K562 (cell line): ENCODE measurements around the gene PRF1. TPM values are rescaled to one million over a fixed set of nuclear protein-coding genes. Genes with fewer than 3 reads are reported as not detected.

Experiments
- BMI1 ChIP-seq: fragments of 150-350 bp; IDR thresholded peaks from 2 replicates; pipeline ENCODE4 v1.6.1; 2014; ENCODE audit warnings: low read length
- CREBBP ChIP-seq: IDR thresholded peaks from one replicate; pipeline ENCODE4 v1.6.1; 2012; ENCODE audit warnings: low read depth, mild to moderate bottlenecking, control low read depth, inconsistent platforms, low read length
- EHMT2 ChIP-seq: fragments of 450-650 bp; IDR thresholded peaks from 2 replicates; pipeline ENCODE4 v1.6.1; 2018; ENCODE audit warnings: antibody characterized with exemption
- HDAC3 ChIP-seq: fragments of 450-650 bp; IDR thresholded peaks from 2 replicates; pipeline ENCODE4 v1.6.1; 2018; ENCODE audit warnings: borderline replicate concordance, mild to moderate bottlenecking, moderate library complexity; ENCODE audit not compliant: partially characterized antibody
- HMGN3 ChIP-seq: IDR thresholded peaks from 2 replicates; pipeline ENCODE4 v1.6.1; 2011; ENCODE audit warnings: borderline replicate concordance, low read depth, mild to moderate bottlenecking, mixed read lengths, low read length; ENCODE audit not compliant: insufficient read length; ENCODE audit errors: extremely low read depth
- HNRNPH1 ChIP-seq: fragments of 200-400 bp; formaldehyde crosslinking; optimal IDR thresholded peaks from 2 replicates; pipeline ENCODE3; 2017; ENCODE audit warnings: low read depth, mild to moderate bottlenecking, low read length, moderate library complexity
- MTA3 ChIP-seq: fragments of 450-650 bp; formaldehyde crosslinking; IDR thresholded peaks from 2 replicates; pipeline ENCODE4 v1.6.1; 2017; ENCODE audit warnings: mild to moderate bottlenecking, borderline replicate concordance
- POLR3G ChIP-seq: IDR thresholded peaks from 2 replicates; pipeline ENCODE4 v1.6.1; 2011; ENCODE audit not compliant: insufficient read length, insufficient replicate concordance; ENCODE audit errors: extremely low read depth
- SMARCC2 ChIP-seq: fragments of 450-650 bp; IDR thresholded peaks from 2 replicates; pipeline ENCODE4 v1.6.1; 2017; ENCODE audit warnings: antibody characterized with exemption, moderate library complexity, mild to moderate bottlenecking, low read depth
- STAT5B ChIP-seq: fragments of 250-450 bp; sonication (Bioruptor Pico); IDR thresholded peaks from 2 replicates; pipeline ENCODE4 v1.8.0; 2021; ENCODE audit warnings: mild to moderate bottlenecking, inconsistent platforms
- TAF9B ChIP-seq: fragments of 450-650 bp; IDR thresholded peaks from 2 replicates; pipeline ENCODE4 v1.6.1; 2018; ENCODE audit warnings: mild to moderate bottlenecking; ENCODE audit not compliant: partially characterized antibody
- TGIF2 ChIP-seq: sonication (generic); formaldehyde crosslinking; IDR thresholded peaks from 2 replicates; pipeline ENCODE4 v1.8.1; 2022; ENCODE audit warnings: mild to moderate bottlenecking, missing genetic modification reagents, moderate library complexity
- U2AF1 ChIP-seq: fragments of 200-400 bp; formaldehyde crosslinking; optimal IDR thresholded peaks from 2 replicates; pipeline ENCODE3; 2017; ENCODE audit warnings: mild to moderate bottlenecking, low read depth, low read length, moderate library complexity
- YY1 ChIP-seq, 3 experiments: IDR thresholded peaks; 2 replicates each; pipeline ENCODE4 v1.6.1; 2011; ENCODE audit warnings: low read length in 2 of 3, mild to moderate bottlenecking in 2 of 3, moderate library complexity in 2 of 3, borderline replicate concordance in 1 of 3, control low read depth in 1 of 3, low read depth in 1 of 3; ENCODE audit not compliant: insufficient read depth in 3 of 3, insufficient replicate concordance in 2 of 3, control insufficient read depth in 1 of 3, insufficient read length in 1 of 3; ENCODE audit errors: extremely low read depth in 1 of 3
- ZNF239 ChIP-seq: fragments of 250-450 bp; sonication (Bioruptor Pico); IDR thresholded peaks from 2 replicates; pipeline ENCODE4 v1.4.0; 2020; ENCODE audit warnings: mild to moderate bottlenecking
- ZNF280A ChIP-seq: fragments of 450-650 bp; IDR thresholded peaks from 2 replicates; pipeline ENCODE4 v1.6.1; 2018; ENCODE audit warnings: mild to moderate bottlenecking, low read depth; ENCODE audit not compliant: partially characterized antibody
- ZNF431 ChIP-seq: sonication (generic); formaldehyde crosslinking; IDR thresholded peaks from 2 replicates; pipeline ENCODE4 v1.8.0; 2022; ENCODE audit warnings: mild to moderate bottlenecking, missing genetic modification reagents
- polyA plus RNA-seq, 8 experiments: library from polyadenylated mRNA; depleted of rRNA in 4 of 8; stranded (reverse) in 5 of 8; unstranded in 3 of 8; fragments of >200 nt; fragmentation: Nextera tagmentation in 2 of 8; fragmentation: Illumina TruSeq in 1 of 8; extraction: Ambion mirVana in 2 of 8; extraction: Trizol in 1 of 8; gene quantifications; 2 replicates each; pipeline versions ENCODE4 v1.2.1 to v1.2.3, GENCODE V29; 2011 to 2014; ENCODE audit warnings: inconsistent platforms in 1 of 8, missing spikeins in 1 of 8
- total RNA-seq, 7 experiments: library from RNA; depleted of rRNA in 6 of 7; stranded (reverse); fragments of >200 nt in 6 of 7; fragmentation: Illumina TruSeq in 2 of 7; extraction: Trizol in 2 of 7; gene quantifications; 2 replicates each; pipeline versions ENCODE4 v1.2.1 to v1.2.3, GENCODE V29; 2011 to 2021; ENCODE audit warnings: low replicate concordance in 1 of 7
- TF ChIP-seq, protein P1 (sequence below): sonication (generic); formaldehyde crosslinking; IDR thresholded peaks from 2 replicates; pipeline ENCODE4 v1.8.0; 2022; ENCODE audit warnings: mild to moderate bottlenecking, missing genetic modification reagents
- TF ChIP-seq, protein P2 (sequence below): fragments of 450-650 bp; formaldehyde crosslinking; IDR thresholded peaks from 2 replicates; pipeline ENCODE4 v1.4.0; 2020; ENCODE audit warnings: mild to moderate bottlenecking, mixed read lengths

The PRF1 gene
- total and polyA plus RNA-seq, 9 of the 15 experiments (the other 6 are each of a cell fraction or from before 2014, with no cell fraction given) = 3.8 to 8.6 (median 6.3) TPM

DNA sequence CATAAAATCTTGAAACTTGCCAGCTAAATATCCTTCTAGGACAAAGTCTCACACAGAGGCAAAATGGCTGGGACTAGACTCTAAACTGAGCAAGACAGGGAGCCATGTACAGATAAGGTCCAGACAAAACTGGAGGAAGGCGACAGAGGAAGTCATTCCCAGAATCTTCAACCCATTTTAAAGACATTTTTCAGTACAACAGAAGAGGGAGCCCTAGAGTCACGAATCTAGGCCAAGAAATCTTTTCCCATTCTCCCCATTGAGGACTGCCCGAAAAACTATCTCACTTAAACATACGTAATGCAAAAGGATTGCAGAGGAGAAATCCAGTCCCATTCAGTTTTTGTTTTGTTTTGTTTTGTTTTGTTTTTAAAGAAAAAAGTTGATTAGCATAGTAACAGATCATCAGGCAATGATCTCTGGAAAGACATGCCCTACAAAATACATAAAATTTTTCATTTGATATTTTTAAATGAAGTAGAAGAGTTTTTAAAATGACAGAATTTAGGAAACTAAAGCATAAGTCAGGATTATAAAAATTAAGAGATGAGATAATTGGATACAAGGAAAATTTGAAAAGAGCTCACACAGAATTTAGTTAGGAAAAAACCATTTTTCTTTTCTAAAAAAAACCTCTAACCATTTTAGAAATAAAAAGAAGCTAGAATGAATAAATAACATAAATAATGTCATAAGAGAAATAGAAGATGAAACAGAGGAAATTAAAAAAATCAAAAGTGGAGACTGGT is 16.9 kb upstream of the PRF1 start (continued):
- TF ChIP-seq, protein P1, sequence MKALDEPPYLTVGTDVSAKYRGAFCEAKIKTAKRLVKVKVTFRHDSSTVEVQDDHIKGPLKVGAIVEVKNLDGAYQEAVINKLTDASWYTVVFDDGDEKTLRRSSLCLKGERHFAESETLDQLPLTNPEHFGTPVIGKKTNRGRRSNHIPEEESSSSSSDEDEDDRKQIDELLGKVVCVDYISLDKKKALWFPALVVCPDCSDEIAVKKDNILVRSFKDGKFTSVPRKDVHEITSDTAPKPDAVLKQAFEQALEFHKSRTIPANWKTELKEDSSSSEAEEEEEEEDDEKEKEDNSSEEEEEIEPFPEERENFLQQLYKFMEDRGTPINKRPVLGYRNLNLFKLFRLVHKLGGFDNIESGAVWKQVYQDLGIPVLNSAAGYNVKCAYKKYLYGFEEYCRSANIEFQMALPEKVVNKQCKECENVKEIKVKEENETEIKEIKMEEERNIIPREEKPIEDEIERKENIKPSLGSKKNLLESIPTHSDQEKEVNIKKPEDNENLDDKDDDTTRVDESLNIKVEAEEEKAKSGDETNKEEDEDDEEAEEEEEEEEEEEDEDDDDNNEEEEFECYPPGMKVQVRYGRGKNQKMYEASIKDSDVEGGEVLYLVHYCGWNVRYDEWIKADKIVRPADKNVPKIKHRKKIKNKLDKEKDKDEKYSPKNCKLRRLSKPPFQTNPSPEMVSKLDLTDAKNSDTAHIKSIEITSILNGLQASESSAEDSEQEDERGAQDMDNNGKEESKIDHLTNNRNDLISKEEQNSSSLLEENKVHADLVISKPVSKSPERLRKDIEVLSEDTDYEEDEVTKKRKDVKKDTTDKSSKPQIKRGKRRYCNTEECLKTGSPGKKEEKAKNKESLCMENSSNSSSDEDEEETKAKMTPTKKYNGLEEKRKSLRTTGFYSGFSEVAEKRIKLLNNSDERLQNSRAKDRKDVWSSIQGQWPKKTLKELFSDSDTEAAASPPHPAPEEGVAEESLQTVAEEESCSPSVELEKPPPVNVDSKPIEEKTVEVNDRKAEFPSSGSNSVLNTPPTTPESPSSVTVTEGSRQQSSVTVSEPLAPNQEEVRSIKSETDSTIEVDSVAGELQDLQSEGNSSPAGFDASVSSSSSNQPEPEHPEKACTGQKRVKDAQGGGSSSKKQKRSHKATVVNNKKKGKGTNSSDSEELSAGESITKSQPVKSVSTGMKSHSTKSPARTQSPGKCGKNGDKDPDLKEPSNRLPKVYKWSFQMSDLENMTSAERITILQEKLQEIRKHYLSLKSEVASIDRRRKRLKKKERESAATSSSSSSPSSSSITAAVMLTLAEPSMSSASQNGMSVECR (CRISPR knock-in tag) = no peak
- TF ChIP-seq, protein P2, sequence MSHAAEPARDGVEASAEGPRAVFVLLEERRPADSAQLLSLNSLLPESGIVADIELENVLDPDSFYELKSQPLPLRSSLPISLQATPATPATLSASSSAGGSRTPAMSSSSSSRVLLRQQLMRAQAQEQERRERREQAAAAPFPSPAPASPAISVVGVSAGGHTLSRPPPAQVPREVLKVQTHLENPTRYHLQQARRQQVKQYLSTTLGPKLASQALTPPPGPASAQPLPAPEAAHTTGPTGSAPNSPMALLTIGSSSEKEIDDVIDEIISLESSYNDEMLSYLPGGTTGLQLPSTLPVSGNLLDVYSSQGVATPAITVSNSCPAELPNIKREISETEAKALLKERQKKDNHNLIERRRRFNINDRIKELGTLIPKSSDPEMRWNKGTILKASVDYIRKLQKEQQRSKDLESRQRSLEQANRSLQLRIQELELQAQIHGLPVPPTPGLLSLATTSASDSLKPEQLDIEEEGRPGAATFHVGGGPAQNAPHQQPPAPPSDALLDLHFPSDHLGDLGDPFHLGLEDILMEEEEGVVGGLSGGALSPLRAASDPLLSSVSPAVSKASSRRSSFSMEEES = no peak
- TF ChIP-seq TGIF2 (CRISPR knock-in tag) (no peak), SMARCC2 (no peak), ZNF431 (CRISPR knock-in tag) (no peak), EHMT2 (no peak), STAT5B (CRISPR knock-in tag) (no peak), HMGN3 (no peak), BMI1 (no peak), POLR3G (no peak), YY1 (IDR thresholded peaks at IDR 0.05; ENCODE audit: borderline replicate concordance in 1 of 3, control insufficient read depth in 1 of 3, extremely low read depth in 1 of 3, insufficient read depth in 3 of 3, insufficient read length in 1 of 3, insufficient replicate concordance in 2 of 3, low read depth in 1 of 3, low read length in 2 of 3) (peak in 1 of 3 experiments; percentile 41), HNRNPH1 (no peak), MTA3 (no peak; the same call in 1 of the 2 replicates), HDAC3 (peak; percentile 52), TAF9B (peak; percentile 19), ZNF239 (CRISPR knock-in tag) (0 out of 2 replicates have a peak, but pooled peaks have one; percentile 20), CREBBP (no peak), ZNF280A (no peak), U2AF1 (peak; percentile 70)
